Activated T-helper 1 cell treated with anti-CD3 and anti-CD28 coated beads, Interleukin-2, amount 50 U/mL, for 16 hours (primary cell): ENCODE results near the gene GGCX.
"Not testable (repeated sequence)": the region's sequence is repeated elsewhere in the genome, so short reads cannot be mapped to it uniquely, and the experiment has no call there.

Source experiments
- DNase-seq, 2 donors: peaks; one replicate each; pipeline ENCODE4 v3.0.0-alpha.2; 2020; ENCODE audit warnings: low read depth in 1 of 2, low spot score in 1 of 2

GGCX gene

GRCh38 chr2:85594715-85595300, 33.5 kb upstream of the GGCX start:
- no peak for DNase-seq

GRCh38 chr2:85593023-85593422, 31.7 kb upstream of the GGCX start:
- no peak for DNase-seq

GRCh38 chr2:85592299-85592698, 31.0 kb upstream of the GGCX start:
- not testable (repeated sequence) for DNase-seq

GRCh38 chr2:85591563-85591962, 30.3 kb upstream of the GGCX start:
- DNase-seq, result no peak

- no peak for DNase-seq
Observed at GRCh38 chr2:85590950-85591349, 29.7 kb upstream of the GGCX start.

GRCh38 chr2:85589982-85590791, 28.9 kb upstream of the GGCX start:
- DNase-seq, result no peak

- no peak for DNase-seq
Observed at GRCh38 chr2:85589181-85589580, 27.9 kb upstream of the GGCX start.

- no peak for DNase-seq
Observed at GRCh38 chr2:85588645-85589044, 27.4 kb upstream of the GGCX start.

- DNase-seq, result no peak
Observed at GRCh38 chr2:85588236-85588635, 26.9 kb upstream of the GGCX start.

GRCh38 chr2:85585781-85586105, 24.4 kb upstream of the GGCX start:
- DNase-seq, result no peak

- no peak for DNase-seq
Observed at GRCh38 chr2:85584857-85585780, 23.8 kb upstream of the GGCX start.

- DNase-seq, result no peak
Observed at GRCh38 chr2:85584354-85584856, 23.1 kb upstream of the GGCX start, which contains the start of gene VAMP5. Gene VAMP5, plus strand, starts transcription at chr2:85584431. Its CDS starts 60 bp downstream, at chr2:85584491.

GRCh38 chr2:85583667-85584353, 22.5 kb upstream of the GGCX start:
- DNase-seq, result no peak

GRCh38 chr2:85582492-85582891, 21.2 kb upstream of the GGCX start:
- no peak for DNase-seq

GRCh38 chr2:85580206-85580605, 18.9 kb upstream of the GGCX start:
- no peak for DNase-seq

- DNase-seq, result no peak
Observed at GRCh38 chr2:85579266-85579935, 18.1 kb upstream of the GGCX start.

- DNase-seq, result no peak
Observed at GRCh38 chr2:85578243-85579180, 17.2 kb upstream of the GGCX start.

- peak; percentile 38 to 53 for DNase-seq
Observed at GRCh38 chr2:85577386-85578242, 16.3 kb upstream of the GGCX start, which contains the start of gene VAMP8. Gene VAMP8, plus strand, starts transcription at chr2:85577586. Its CDS starts 61 bp downstream, at chr2:85577647.
